ENCODE measurements around the gene FRMD1.

GRCh38 chr6:168020242-168020641 lies 58.8 kb downstream of the FRMD1 start:
- TF ChIP-seq, protein P1, sequence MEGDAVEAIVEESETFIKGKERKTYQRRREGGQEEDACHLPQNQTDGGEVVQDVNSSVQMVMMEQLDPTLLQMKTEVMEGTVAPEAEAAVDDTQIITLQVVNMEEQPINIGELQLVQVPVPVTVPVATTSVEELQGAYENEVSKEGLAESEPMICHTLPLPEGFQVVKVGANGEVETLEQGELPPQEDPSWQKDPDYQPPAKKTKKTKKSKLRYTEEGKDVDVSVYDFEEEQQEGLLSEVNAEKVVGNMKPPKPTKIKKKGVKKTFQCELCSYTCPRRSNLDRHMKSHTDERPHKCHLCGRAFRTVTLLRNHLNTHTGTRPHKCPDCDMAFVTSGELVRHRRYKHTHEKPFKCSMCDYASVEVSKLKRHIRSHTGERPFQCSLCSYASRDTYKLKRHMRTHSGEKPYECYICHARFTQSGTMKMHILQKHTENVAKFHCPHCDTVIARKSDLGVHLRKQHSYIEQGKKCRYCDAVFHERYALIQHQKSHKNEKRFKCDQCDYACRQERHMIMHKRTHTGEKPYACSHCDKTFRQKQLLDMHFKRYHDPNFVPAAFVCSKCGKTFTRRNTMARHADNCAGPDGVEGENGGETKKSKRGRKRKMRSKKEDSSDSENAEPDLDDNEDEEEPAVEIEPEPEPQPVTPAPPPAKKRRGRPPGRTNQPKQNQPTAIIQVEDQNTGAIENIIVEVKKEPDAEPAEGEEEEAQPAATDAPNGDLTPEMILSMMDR (IDR thresholded peaks at IDR 0.05; ENCODE audit: extremely low read depth in 1 of 2, insufficient read depth in 1 of 2, low read depth in 1 of 2, low read length in 2 of 2): no peak
- TF ChIP-seq EZH2 (IDR thresholded peaks at IDR 0.05; ENCODE audit: borderline replicate concordance, low read depth, low read length, severe bottlenecking) (no peak), POLR2A (IDR thresholded peaks at IDR 0.05; ENCODE audit: low read depth, low read length) (no peak), GATA2 (IDR thresholded peaks at IDR 0.05; ENCODE audit: insufficient read depth, insufficient read length, low read depth, low read length) (no peak), POLR2AphosphoS5 (IDR thresholded peaks at IDR 0.05; ENCODE audit: insufficient read depth, low read depth, low read length) (no peak), JUN (IDR thresholded peaks at IDR 0.05; ENCODE audit: borderline replicate concordance, insufficient read depth, insufficient read length, low read depth) (no peak), MYC (IDR thresholded peaks at IDR 0.05; ENCODE audit: low read depth, low read length) (no peak)
- TF ChIP-seq, protein P2, sequence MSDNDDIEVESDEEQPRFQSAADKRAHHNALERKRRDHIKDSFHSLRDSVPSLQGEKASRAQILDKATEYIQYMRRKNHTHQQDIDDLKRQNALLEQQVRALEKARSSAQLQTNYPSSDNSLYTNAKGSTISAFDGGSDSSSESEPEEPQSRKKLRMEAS (IDR thresholded peaks at IDR 0.05; ENCODE audit: insufficient read depth, insufficient read length): no peak
